Progenitor cell of endocrine pancreas (in vitro differentiated cells): ENCODE measurements around the gene MYOC. TPM values are rescaled to one million over a fixed set of nuclear protein-coding genes. Genes with fewer than 3 reads are reported as not detected.

ENCODE experiments used
- DNase-seq: peaks from one replicate; pipeline ENCODE4 v3.0.0; 2021; ENCODE audit warnings: low spot score; ENCODE audit not compliant: unreplicated experiment
- H3K27ac Mint-ChIP-seq: 2 replicates; pipeline ENCODE4 v1.8.0; 2021; ENCODE audit warnings: mild to moderate bottlenecking, moderate library complexity, mixed read lengths
- H3K27me3 Mint-ChIP-seq: 2 replicates; pipeline ENCODE4 v1.8.0; 2021; ENCODE audit warnings: mixed read lengths
- H3K36me3 Mint-ChIP-seq: 2 replicates; pipeline ENCODE4 v1.8.0; 2022; ENCODE audit warnings: mixed read lengths; ENCODE audit not compliant: insufficient read depth
- H3K4me1 Mint-ChIP-seq: 2 replicates; pipeline ENCODE4 v1.8.0; 2021; ENCODE audit warnings: low read depth, mixed read lengths
- H3K4me3 Mint-ChIP-seq: 2 replicates; pipeline ENCODE4 v1.8.0; 2021; ENCODE audit warnings: low read depth, mild to moderate bottlenecking, moderate library complexity, mixed read lengths
- H3K9me3 Mint-ChIP-seq: 2 replicates; pipeline ENCODE4 v1.8.0; 2021; ENCODE audit warnings: low read depth, mixed read lengths
- total RNA-seq: library from RNA; stranded (reverse); gene quantifications from 2 replicates; pipeline ENCODE4 v1.2.1, GENCODE V29; 2021
- TF ChIP-seq, protein P1 (sequence below): fragments of 200-600 bp; sonication (generic); IDR thresholded peaks from one replicate; pipeline ENCODE4 v1.5.0; 2021; ENCODE audit warnings: antibody characterized with exemption, mild to moderate bottlenecking; ENCODE audit not compliant: unreplicated experiment

The MYOC gene
- total RNA-seq, 1 donor from 2014 or later = not detected

GRCh38 chr1:171597203-171597602 is 55.3 kb downstream of the MYOC start:
- H3K9me3 Mint-ChIP-seq = peaks cover 9% of the 10 kb centered on the region
- DNase-seq = no peak
- H3K27ac Mint-ChIP-seq = no peak overlapping the region
- H3K4me1 Mint-ChIP-seq = peaks cover 1% of the 10 kb centered on the region
- no peaks in the 10 kb centered on the region for H3K27me3 Mint-ChIP-seq
- H3K36me3 Mint-ChIP-seq = peaks cover 16% of the 10 kb centered on the region
- H3K4me3 Mint-ChIP-seq = no peak overlapping the region
- TF ChIP-seq, protein P1, sequence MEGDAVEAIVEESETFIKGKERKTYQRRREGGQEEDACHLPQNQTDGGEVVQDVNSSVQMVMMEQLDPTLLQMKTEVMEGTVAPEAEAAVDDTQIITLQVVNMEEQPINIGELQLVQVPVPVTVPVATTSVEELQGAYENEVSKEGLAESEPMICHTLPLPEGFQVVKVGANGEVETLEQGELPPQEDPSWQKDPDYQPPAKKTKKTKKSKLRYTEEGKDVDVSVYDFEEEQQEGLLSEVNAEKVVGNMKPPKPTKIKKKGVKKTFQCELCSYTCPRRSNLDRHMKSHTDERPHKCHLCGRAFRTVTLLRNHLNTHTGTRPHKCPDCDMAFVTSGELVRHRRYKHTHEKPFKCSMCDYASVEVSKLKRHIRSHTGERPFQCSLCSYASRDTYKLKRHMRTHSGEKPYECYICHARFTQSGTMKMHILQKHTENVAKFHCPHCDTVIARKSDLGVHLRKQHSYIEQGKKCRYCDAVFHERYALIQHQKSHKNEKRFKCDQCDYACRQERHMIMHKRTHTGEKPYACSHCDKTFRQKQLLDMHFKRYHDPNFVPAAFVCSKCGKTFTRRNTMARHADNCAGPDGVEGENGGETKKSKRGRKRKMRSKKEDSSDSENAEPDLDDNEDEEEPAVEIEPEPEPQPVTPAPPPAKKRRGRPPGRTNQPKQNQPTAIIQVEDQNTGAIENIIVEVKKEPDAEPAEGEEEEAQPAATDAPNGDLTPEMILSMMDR = no peak

- no peaks in the 10 kb centered on the region for H3K27me3 Mint-ChIP-seq
- no peak overlapping the region for H3K27ac Mint-ChIP-seq
- peaks cover 17% of the 10 kb centered on the region for H3K36me3 Mint-ChIP-seq
- H3K4me3 Mint-ChIP-seq = no peak overlapping the region
- H3K4me1 Mint-ChIP-seq = peaks cover 1% of the 10 kb centered on the region
- no peak for DNase-seq
- TF ChIP-seq, protein P1 = no peak
- H3K9me3 Mint-ChIP-seq = peaks cover 9% of the 10 kb centered on the region
These were observed 55.8 kb downstream of the MYOC start for GRCh38 chr1:171596705-171597104.

- no peak overlapping the region for H3K27ac Mint-ChIP-seq
- DNase-seq = no peak
- TF ChIP-seq, protein P1 = no peak
- no peaks in the 10 kb centered on the region for H3K27me3 Mint-ChIP-seq
- H3K4me3 Mint-ChIP-seq = no peak overlapping the region
- peaks cover under 1% of the 10 kb centered on the region for H3K4me1 Mint-ChIP-seq
- peaks cover 18% of the 10 kb centered on the region for H3K36me3 Mint-ChIP-seq
- peaks cover 9% of the 10 kb centered on the region for H3K9me3 Mint-ChIP-seq
These were observed 56.4 kb downstream of the MYOC start for GRCh38 chr1:171596119-171596518.

- TF ChIP-seq, protein P1 = no peak
- Mint-ChIP-seq H3K9me3 (peaks cover 9% of the 10 kb centered on the region), H3K27me3 (no peaks in the 10 kb centered on the region), H3K27ac (no peak overlapping the region), H3K36me3 (peaks cover 18% of the 10 kb centered on the region), H3K4me1 (no peaks in the 10 kb centered on the region), H3K4me3 (no peak overlapping the region)
- no peak for DNase-seq
These were observed 57.2 kb downstream of the MYOC start for GRCh38 chr1:171595324-171595723.

- no peak for DNase-seq
- no peak overlapping the region for H3K27ac Mint-ChIP-seq
- H3K36me3 Mint-ChIP-seq = peaks cover 37% of the 10 kb centered on the region
- no peak overlapping the region for H3K4me3 Mint-ChIP-seq
- peaks cover 8% of the 10 kb centered on the region for H3K4me1 Mint-ChIP-seq
- TF ChIP-seq, protein P1 = no peak
- H3K9me3 Mint-ChIP-seq = no peaks in the 10 kb centered on the region
- H3K27me3 Mint-ChIP-seq = no peaks in the 10 kb centered on the region
These were observed 62.5 kb downstream of the MYOC start for GRCh38 chr1:171590022-171590421.
